Stimulated activated memory B cell treated with anti-CD40 and anti-IgM and Interleukin-4, amounts not matched to agents 10 μg/mL and 1 μg/mL and 100 μg/mL, for 72 hours (primary cell): Measurements from ENCODE around the gene BTBD6.
"Not testable (repeated sequence)": the region's sequence is repeated elsewhere in the genome, so short reads cannot be mapped to it uniquely, and the experiment has no call there.

Experiments
- ATAC-seq: fragments of 150-1000 bp; cut with Tn5 transposase; 2 replicates; pipeline ENCODE4 v1.10.0; 2021
- H3K27ac Mint-ChIP-seq: one replicate; pipeline ENCODE4 v1.8.0; 2022; ENCODE audit warnings: mild to moderate bottlenecking, mixed read lengths
- H3K27me3 Mint-ChIP-seq: one replicate; pipeline ENCODE4 v1.8.0; 2022; ENCODE audit warnings: mixed read lengths
- H3K36me3 Mint-ChIP-seq: one replicate; pipeline ENCODE4 v1.8.0; 2022; ENCODE audit warnings: mixed read lengths
- H3K4me1 Mint-ChIP-seq: one replicate; pipeline ENCODE4 v1.8.0; 2022; ENCODE audit warnings: mixed read lengths
- H3K4me3 Mint-ChIP-seq: one replicate; pipeline ENCODE4 v1.8.0; 2022; ENCODE audit warnings: mild to moderate bottlenecking, moderate library complexity, mixed read lengths
- H3K9me3 Mint-ChIP-seq: one replicate; pipeline ENCODE4 v1.8.0; 2022; ENCODE audit warnings: mixed read lengths

BTBD6 gene

DNA sequence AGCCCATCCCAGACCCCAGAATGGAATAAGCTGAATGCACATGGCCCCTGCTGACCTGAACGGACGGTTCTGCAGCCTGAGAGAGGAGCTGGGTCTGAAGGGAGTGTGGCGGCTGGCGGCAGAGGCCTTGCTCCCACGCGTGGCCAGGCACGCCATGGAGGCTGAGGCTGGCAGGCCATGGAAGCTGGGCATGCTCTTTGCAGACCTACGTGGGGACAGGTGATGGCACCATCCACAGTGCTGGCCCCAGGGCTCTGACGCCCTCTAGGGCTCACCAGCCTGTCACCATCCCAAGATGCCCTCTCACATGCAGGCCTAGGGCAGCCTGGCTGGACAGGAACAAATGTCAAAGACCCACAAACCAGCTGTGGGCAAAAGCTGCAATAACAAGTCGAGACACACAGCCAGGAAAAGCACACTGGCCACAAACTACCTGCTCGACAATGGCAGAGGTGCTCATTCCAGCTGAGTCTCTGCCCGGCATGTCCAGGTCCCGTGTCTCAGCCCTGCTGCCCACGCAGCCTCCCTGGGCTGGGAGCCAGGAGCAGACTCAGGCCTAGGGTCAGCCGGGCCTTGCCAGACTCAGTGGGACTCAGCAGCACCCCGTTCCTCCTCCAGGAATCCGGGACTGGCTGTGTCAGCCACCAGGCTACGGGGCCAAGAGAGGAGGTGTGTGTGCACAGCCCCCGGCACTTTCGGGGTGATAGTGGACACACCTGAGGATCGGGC lies 19.7 kb downstream of the BTBD6 start:
- peaks cover 45% of the 10 kb centered on the region for H3K36me3 Mint-ChIP-seq
- peaks cover 17% of the 10 kb centered on the region for H3K4me1 Mint-ChIP-seq
- H3K4me3 Mint-ChIP-seq, result no peak overlapping the region
- H3K27me3 Mint-ChIP-seq, result no peaks in the 10 kb centered on the region
- H3K27ac Mint-ChIP-seq, result no peak overlapping the region
- H3K9me3 Mint-ChIP-seq, result no peaks in the 10 kb centered on the region
- no peak for ATAC-seq

DNA sequence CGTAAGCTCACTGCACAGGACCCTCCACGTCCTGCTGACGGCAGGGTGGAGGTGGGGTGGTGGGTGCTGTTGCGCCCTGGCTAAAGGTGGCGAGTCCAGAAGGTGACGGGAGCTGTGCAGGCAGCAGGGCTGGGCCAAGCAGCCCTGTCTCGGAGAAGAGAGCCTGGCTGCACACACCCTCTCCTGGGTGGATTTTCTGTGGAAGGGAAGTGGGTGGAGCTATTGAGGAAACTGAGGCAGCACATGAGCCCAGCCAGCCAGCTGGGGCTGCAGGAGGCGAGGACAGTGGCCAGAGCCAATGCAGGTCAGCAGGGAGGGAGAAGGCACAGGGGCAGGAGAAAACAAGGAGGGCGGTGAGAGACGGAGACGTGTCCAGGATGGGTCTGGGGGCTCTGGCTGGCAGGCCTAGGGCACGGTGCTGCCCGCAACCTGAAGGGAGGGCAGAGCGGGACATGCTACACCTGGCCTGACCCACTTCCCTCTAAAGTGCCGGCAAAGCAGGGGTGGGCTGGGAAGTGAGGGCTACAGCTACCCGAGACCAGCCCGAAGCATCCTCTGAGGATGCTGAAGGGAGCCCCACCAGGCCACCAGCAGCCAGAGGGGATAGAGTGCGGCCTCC lies 20.5 kb downstream of the BTBD6 start:
- H3K27me3 Mint-ChIP-seq, result no peaks in the 10 kb centered on the region
- no peak for ATAC-seq
- peak overlapping the region; percentile 13 for H3K27ac Mint-ChIP-seq
- peaks cover 42% of the 10 kb centered on the region for H3K36me3 Mint-ChIP-seq
- H3K4me3 Mint-ChIP-seq, result no peak overlapping the region
- H3K9me3 Mint-ChIP-seq, result no peaks in the 10 kb centered on the region
- H3K4me1 Mint-ChIP-seq, result peaks cover 17% of the 10 kb centered on the region

DNA sequence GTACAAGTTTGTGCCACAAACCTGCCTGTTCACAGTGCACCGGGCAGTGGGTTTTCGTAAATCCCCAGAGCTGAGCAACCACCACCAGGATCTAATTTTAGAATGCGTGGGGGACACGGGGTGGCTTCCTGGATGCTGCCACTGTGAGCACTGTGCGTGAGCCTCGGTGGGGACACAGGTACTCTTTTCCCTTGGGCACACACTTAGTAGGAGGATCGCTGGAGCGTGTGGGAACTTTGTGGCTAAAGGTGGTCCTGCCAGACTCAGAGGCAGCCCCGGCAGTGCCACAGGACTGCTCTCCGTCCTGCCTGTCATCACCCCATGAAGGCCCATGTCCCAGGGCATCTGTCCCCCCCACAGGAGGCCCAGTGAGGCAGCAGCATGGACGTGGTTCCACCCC lies 21.1 kb downstream of the BTBD6 start:
- Mint-ChIP-seq H3K4me1 (peaks cover 23% of the 10 kb centered on the region), H3K27ac (peak overlapping the region; percentile 13), H3K4me3 (no peak overlapping the region), H3K27me3 (no peaks in the 10 kb centered on the region), H3K9me3 (no peaks in the 10 kb centered on the region), H3K36me3 (peaks cover 38% of the 10 kb centered on the region)
- no peak for ATAC-seq

DNA sequence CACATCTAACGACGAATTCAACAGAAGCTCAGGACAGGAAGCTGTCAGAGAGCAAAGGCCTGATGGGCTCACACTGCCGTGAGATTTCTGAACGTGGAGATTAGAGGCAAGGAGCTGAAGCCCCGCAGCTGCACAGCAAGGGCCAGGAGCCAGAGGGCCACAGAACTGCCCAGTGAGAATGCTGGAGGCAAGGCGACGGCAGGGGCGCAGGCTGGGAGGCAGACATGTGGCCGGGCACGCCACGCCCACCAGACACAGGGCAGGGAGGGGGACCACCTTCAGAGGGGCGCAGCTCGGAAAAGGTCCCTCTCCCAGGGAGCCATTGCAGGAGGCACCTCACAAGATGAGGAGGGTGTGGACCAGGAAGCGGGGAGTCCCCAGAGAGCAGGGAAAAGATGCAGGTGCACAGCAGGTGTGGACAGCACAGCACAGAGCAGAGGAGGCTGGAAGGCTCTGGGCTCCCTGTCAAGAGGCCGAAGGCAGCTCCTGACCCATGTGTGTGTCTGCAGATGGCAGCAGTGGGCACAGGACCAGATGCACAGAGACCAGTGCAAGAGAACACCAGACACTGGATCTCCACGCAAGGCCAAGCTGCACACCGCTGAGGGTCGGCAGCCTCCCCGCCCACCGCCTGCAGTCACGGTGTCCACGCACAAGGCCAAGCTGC lies 23.0 kb downstream of the BTBD6 start:
- Mint-ChIP-seq H3K36me3 (peaks cover 26% of the 10 kb centered on the region), H3K27ac (no peak overlapping the region), H3K27me3 (no peaks in the 10 kb centered on the region), H3K9me3 (no peaks in the 10 kb centered on the region), H3K4me3 (no peak overlapping the region), H3K4me1 (peaks cover 23% of the 10 kb centered on the region)
- ATAC-seq, result no peak

DNA sequence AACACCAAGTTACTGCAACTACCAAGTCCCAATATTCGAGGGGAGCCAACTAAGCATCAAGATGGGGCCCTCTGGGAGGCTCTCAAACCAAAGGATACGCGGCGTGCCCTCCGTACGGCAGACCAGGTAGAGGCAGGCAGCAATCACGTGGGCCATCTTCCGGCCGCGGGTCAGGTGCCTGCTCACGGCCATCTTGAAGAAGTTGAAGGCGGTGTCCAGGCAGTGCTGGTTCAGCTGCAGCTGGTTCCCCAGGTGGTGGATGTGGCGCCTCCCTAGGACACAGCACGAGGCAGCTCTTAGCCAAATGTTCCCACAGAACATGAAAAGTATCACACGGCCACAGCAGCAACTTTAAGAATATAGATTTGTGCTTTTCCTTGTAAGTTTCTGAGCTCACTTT lies 24.3 kb downstream of the BTBD6 start:
- Mint-ChIP-seq H3K27ac (no peak overlapping the region), H3K27me3 (no peaks in the 10 kb centered on the region), H3K4me1 (peaks cover 23% of the 10 kb centered on the region), H3K4me3 (no peak overlapping the region), H3K36me3 (peaks cover 13% of the 10 kb centered on the region), H3K9me3 (no peaks in the 10 kb centered on the region)
- no peak for ATAC-seq

DNA sequence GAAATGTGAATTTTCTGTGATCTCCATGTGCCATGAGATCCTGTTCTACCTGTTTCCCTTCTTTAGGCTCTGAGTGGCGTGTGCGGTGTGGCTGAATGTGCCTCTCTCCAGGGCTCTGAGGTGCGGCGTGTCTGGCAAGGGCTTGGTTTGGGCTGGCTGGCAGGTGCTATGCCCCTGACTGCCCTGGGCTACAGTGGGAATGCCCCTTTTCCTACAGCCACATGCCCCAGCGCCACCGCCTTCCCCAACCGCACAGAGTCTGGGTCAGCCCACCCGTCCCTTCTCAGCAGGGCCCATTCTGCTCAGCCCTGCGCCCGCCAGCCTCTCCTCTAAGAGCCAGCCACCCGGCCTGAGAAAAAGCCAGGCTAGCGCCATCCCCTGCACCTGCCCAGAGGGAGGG lies 24.7 kb downstream of the BTBD6 start:
- Mint-ChIP-seq H3K27me3 (no peaks in the 10 kb centered on the region), H3K36me3 (peaks cover 13% of the 10 kb centered on the region), H3K27ac (no peak overlapping the region), H3K4me3 (no peak overlapping the region), H3K9me3 (no peaks in the 10 kb centered on the region), H3K4me1 (peaks cover 23% of the 10 kb centered on the region)
- no peak for ATAC-seq

DNA sequence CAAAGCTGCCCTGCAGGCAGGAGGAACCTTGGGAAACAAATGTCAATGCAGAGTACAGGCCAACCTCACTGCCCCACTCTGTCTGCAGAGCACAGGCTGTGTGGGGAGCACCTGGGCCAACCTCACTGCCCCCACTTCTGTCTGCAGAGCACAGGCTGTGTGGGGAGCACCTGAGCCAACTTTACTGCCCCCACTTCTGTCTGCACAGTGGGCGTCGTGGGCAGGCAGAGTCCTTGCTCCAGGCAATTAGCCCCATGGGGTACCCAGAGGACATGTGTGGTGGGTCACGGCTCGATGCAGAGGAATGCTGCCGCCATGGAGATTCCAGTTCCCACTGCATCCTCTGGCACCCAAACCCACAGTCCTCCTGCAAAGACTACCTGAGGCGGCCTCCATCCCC lies 26.3 kb downstream of the BTBD6 start:
- H3K9me3 Mint-ChIP-seq, result no peaks in the 10 kb centered on the region
- H3K27me3 Mint-ChIP-seq, result no peaks in the 10 kb centered on the region
- peaks cover 9% of the 10 kb centered on the region for H3K36me3 Mint-ChIP-seq
- no peak overlapping the region for H3K4me3 Mint-ChIP-seq
- ATAC-seq, result no peak
- H3K27ac Mint-ChIP-seq, result no peak overlapping the region
- peaks cover 18% of the 10 kb centered on the region for H3K4me1 Mint-ChIP-seq

DNA sequence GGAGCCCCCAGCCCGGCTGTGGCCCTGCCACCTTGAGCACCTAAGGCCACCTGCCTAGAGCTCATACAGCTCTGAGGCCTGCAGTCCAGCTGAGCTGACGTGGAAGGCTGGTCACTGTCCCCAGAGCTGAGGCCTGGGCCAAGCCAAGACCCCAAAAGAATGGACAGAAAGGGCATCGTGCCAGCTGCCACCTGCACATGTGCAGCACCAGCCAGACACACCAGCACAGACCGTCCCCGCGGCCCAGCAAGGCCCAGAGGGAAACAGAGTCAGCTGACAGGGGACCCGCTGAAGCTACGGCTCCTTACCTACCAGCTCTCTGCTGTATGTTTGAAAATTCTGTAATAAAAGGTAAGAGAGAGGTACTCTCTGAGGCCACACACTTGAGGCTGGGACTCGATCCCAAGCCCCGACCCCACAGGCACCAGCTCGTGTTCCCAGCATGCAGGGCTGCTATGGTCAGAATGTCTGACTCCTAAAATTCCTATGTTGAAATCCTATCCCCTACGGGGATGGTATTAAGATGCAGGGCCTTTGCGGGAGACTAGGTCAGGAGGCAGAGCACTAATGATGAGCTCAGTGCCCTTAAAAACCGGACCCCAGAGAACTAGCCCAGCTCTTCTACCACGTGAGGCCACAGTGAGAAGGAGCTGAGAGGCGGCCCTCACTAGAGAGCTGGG lies 27.1 kb downstream of the BTBD6 start:
- ATAC-seq, result no peak
- peaks cover 16% of the 10 kb centered on the region for H3K4me1 Mint-ChIP-seq
- H3K36me3 Mint-ChIP-seq, result peaks cover 9% of the 10 kb centered on the region
- H3K27me3 Mint-ChIP-seq, result no peaks in the 10 kb centered on the region
- H3K9me3 Mint-ChIP-seq, result no peaks in the 10 kb centered on the region
- peak overlapping the region; percentile 54 for H3K27ac Mint-ChIP-seq
- H3K4me3 Mint-ChIP-seq, result no peak overlapping the region

DNA sequence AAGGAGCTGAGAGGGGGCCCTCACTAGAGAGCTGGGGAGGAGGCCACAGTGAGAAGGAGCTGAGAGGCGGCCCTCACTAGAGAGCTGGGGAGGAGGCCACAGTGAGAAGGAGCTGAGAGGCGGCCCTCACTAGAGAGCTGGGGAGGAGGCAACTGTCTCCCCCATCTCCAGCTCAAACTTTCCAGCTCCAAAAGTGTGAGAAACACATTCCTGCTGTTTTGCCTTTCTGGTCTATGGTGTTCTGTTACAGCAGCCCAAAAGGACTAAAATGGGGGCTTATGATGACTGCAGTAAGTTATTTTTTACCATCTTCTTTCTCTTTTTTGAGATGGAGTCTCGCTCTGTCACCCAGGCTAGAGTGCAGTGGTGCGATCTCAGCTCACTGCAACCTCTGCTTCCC lies 29.1 kb downstream of the BTBD6 start:
- peaks cover 15% of the 10 kb centered on the region for H3K4me1 Mint-ChIP-seq
- not testable (repeated sequence) for H3K27ac Mint-ChIP-seq, H3K9me3 Mint-ChIP-seq, H3K4me3 Mint-ChIP-seq, ATAC-seq, H3K27me3 Mint-ChIP-seq, H3K36me3 Mint-ChIP-seq

DNA sequence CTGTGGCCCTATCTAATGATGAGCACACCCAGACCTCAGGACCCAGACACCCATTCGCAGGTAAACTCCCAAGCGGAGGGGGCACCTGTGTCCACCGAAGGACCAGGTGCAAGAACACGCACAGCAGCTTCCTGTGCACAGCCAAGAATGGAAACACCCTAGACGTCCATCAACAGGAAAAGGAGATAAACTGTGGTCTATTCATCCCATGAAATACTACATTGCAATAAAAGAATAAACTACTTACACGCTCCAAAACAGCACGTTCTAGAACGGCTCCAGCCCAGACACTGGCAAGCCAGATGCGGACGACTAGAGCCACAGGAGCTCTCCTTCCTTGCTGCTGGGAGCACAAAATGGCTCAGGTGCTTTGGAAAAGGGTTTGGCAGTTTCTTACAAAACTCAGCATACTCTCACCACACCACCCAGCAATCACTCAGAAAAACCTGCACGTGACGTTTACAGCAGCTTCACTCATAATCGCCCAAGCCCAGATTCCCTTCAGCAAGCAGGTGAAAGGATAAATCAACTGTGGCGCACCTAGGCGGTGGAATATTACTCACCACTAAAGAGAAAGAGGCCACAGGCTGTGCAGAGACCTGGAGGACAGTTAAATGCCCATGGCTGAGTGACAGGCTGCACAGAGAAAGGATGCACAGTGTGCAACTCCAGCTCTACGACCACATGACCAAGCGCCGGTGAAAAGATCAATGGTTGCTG lies 31.5 kb downstream of the BTBD6 start:
- Mint-ChIP-seq H3K4me3 (no peak overlapping the region), H3K27ac (no peak overlapping the region), H3K4me1 (peaks cover 23% of the 10 kb centered on the region)

DNA sequence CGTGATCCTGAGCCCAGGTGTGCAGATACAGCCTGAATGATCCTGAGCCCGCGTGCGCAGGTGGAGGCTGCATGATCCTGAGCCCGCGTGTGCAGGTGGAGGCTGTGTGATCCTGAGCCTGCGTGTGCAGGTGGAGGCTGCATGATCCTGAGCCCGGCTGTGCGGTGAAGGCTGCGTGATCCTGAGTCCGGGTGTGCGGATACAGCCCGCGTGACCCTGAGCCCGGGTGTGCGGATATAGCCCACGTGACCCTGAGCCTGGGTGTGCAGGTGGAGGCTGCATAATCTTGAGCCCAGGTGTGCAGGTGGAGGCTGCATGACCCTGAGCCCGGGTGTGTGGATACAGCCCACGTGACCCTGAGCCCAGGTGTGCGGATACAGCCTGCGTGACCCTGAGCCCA lies 32.2 kb downstream of the BTBD6 start:
- no peak for ATAC-seq
- H3K27ac Mint-ChIP-seq, result no peak overlapping the region
- H3K4me1 Mint-ChIP-seq, result peaks cover 24% of the 10 kb centered on the region
- no peaks in the 10 kb centered on the region for H3K9me3 Mint-ChIP-seq
- peaks cover 18% of the 10 kb centered on the region for H3K36me3 Mint-ChIP-seq
- H3K27me3 Mint-ChIP-seq, result no peaks in the 10 kb centered on the region
- no peak overlapping the region for H3K4me3 Mint-ChIP-seq

More for the DNA sequence above, 31.5 kb downstream of the BTBD6 start:
- Mint-ChIP-seq H3K9me3 (no peaks in the 10 kb centered on the region), H3K27me3 (no peaks in the 10 kb centered on the region), H3K36me3 (peaks cover 10% of the 10 kb centered on the region)
- no peak for ATAC-seq

DNA sequence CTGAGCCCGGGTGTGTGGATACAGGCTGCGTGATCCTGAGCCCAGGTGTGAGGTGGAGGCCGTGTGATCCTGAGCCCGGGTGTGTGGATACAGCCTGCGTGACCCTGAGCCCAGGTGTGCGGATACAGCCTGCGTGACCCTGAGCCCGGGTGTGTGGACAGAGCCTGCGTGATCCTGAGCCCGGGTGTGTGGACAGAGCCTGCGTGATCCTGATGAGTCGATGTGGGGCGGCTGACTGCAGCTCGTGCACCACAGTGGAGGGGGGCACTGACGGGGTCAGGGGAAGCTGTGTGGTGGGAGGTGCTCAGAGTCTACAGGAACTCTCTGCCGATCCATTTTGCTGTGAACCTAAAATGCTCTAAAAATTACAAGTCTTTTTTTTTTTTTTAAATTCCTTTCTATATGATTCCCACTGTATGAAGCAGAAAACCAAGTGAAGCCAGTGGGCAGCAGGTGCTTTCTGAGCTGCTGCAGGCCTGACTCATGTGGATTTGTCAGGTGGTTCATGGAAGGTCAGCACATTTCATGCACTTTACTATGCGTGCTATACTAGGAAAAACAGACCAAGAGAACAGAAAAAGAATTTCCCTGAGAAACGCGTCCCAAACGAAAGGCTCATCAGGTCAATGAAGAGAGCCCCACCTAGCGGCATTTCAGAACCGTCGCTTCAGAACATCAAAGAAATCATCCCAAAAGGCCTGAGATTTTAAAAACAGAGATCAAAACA lies 33.2 kb downstream of the BTBD6 start:
- H3K36me3 Mint-ChIP-seq, result peaks cover 18% of the 10 kb centered on the region
- H3K27me3 Mint-ChIP-seq, result no peaks in the 10 kb centered on the region
- H3K27ac Mint-ChIP-seq, result no peak overlapping the region
- H3K9me3 Mint-ChIP-seq, result no peaks in the 10 kb centered on the region
- ATAC-seq, result no peak
- H3K4me1 Mint-ChIP-seq, result peaks cover 25% of the 10 kb centered on the region
- no peak overlapping the region for H3K4me3 Mint-ChIP-seq

DNA sequence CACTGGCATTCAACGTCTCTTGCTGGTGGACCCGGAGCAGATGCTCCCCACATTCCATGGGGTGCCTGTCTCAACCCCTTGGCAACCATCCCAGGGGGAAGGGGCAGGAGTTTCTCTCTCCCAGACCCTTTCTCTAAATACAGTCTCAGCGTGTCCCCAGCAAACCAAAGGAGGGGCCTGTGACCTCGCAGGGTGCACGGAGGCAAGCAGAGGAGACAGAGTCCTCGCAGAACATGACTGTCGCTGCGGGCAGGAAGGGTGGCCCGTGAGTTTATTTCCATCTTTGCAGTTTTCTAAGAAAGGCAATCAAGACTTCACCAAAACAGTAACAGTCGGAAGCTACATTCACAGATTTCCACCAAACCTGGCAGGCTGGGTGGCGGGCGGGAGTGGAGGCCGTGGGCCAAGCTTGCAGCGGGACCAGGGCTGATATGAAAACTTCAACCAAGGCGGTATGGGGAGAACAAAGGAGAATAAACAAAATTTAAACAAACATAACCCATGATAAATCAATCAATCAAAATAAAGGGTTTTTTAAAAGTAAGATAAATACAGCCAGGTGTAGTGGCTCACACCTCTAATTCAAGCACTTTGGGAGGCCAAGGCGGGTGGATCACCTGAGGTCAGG lies 33.9 kb downstream of the BTBD6 start:
- Mint-ChIP-seq H3K9me3 (no peaks in the 10 kb centered on the region), H3K36me3 (peaks cover 18% of the 10 kb centered on the region), H3K4me3 (no peak overlapping the region), H3K27ac (no peak overlapping the region), H3K27me3 (no peaks in the 10 kb centered on the region), H3K4me1 (peaks cover 30% of the 10 kb centered on the region)
- ATAC-seq, result no peak

DNA sequence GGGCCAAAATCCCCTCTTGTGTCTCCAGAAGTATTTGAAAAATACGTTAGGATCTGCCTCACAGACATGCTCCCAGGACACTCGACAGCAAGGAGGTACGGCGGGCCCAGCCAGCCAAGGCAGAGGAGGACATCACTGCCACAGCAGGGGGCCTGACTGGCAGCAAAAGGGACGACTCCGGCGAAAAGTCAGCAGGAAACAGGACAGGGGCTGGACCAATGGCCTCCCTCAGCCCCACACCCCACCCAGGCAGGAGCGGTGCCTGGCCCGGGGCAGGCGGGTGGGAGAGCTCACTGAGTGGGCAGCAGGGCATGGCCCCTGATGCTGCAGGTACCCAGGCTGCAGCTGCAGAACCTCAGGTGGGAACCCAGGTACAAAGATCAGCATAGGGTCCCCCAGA lies 34.7 kb downstream of the BTBD6 start:
- Mint-ChIP-seq H3K9me3 (no peaks in the 10 kb centered on the region), H3K4me3 (no peak overlapping the region), H3K27me3 (no peaks in the 10 kb centered on the region), H3K36me3 (peaks cover 18% of the 10 kb centered on the region), H3K4me1 (peaks cover 30% of the 10 kb centered on the region), H3K27ac (no peak overlapping the region)
- no peak for ATAC-seq
